Caco-2 (cell line): ENCODE measurements around the gene PCK2. TPM values are rescaled to one million over a fixed set of nuclear protein-coding genes. Genes with fewer than 3 reads are reported as not detected.

Experiments
- BruUV-seq: library from RNA; stranded (reverse); fragments of 400-500 nt; replicated peaks from 2 replicates; lab custom pipeline; 2021; lab: Mats Ljungman, UMichigan
- CTCF ChIA-PET: fragments of 300-600 bp; sonication (Branson Sonifier 250); formaldehyde crosslinking; loops from one replicate; lab custom pipeline; 2022; ENCODE audit warnings: antibody characterized with exemption; lab: Charles Lee
- POLR2A ChIA-PET: fragments of 300-600 bp; sonication (Branson Sonifier 250); formaldehyde crosslinking; loops from one replicate; lab custom pipeline; 2022; ENCODE audit warnings: antibody characterized with exemption; lab: Charles Lee
- DNase-seq, 2 experiments: peaks; one replicate each; pipeline versions ENCODE4 v3.0.0 to v3.0.0-alpha.2; 2020 to 2022
- H3K27me3 ChIP-seq: replicated peaks from 2 replicates; pipeline ENCODE4 v1.6.0; 2011; ENCODE audit warnings: low read length; ENCODE audit not compliant: control insufficient read depth, insufficient read depth
- H3K36me3 ChIP-seq: 2 replicates; pipeline ENCODE4 v1.5.1; 2011; ENCODE audit warnings: low read length; ENCODE audit not compliant: control insufficient read depth, insufficient read depth
- H3K4me1 ChIP-seq: fragments of 250-450 bp; sonication (Bioruptor Pico); 2 replicates; pipeline ENCODE4 v1.5.1; 2020; ENCODE audit warnings: mild to moderate bottlenecking
- H3K4me3 ChIP-seq: 2 replicates; pipeline ENCODE4 v1.5.1; 2011; ENCODE audit warnings: low read depth, mild to moderate bottlenecking, control low read depth, low read length
- H3K9me3 ChIP-seq: fragments of 250-450 bp; sonication (Bioruptor Pico); 2 replicates; pipeline ENCODE4 v1.5.1; 2020; ENCODE audit warnings: mild to moderate bottlenecking, moderate library complexity
- H3K27ac Mint-ChIP-seq: one replicate; pipeline ENCODE4 v1.8.0; 2022; ENCODE audit warnings: mixed read lengths; ENCODE audit not compliant: unreplicated experiment
- H3K27me3 Mint-ChIP-seq: one replicate; pipeline ENCODE4 v1.8.0; 2022; ENCODE audit warnings: mixed read lengths; ENCODE audit not compliant: insufficient read depth, unreplicated experiment
- H3K36me3 Mint-ChIP-seq: one replicate; pipeline ENCODE4 v1.8.0; 2022; ENCODE audit warnings: mild to moderate bottlenecking, mixed read lengths; ENCODE audit not compliant: insufficient read depth, unreplicated experiment
- H3K4me1 Mint-ChIP-seq: one replicate; pipeline ENCODE4 v1.8.0; 2022; ENCODE audit warnings: low read depth, mixed read lengths; ENCODE audit not compliant: unreplicated experiment
- H3K4me3 Mint-ChIP-seq: one replicate; pipeline ENCODE4 v1.8.0; 2022; ENCODE audit warnings: mild to moderate bottlenecking, moderate library complexity, mixed read lengths; ENCODE audit not compliant: unreplicated experiment
- H3K9me3 Mint-ChIP-seq: one replicate; pipeline ENCODE4 v1.8.0; 2022; ENCODE audit warnings: mixed read lengths; ENCODE audit not compliant: unreplicated experiment
- intact Hi-C: fragments of 100-400 bp; cut with micrococcal nuclease; formaldehyde crosslinking; loops from one replicate; pipeline ENCODE4 v1.10.0; 2022; ENCODE audit not compliant: unreplicated experiment
- total RNA-seq: library from RNA; stranded (reverse); gene quantifications from 2 replicates; pipeline ENCODE4 v1.2.3, GENCODE V29; 2022
- TF ChIP-seq, protein P1 (sequence below), 2 experiments: fragments of 200-600 bp in 1 of 2; IDR thresholded peaks; 1 replicate in 1 of 2; 2 replicates in 1 of 2; pipeline versions ENCODE4 v1.5.1 to v1.8.0; 2011 to 2022; ENCODE audit warnings: antibody characterized with exemption in 1 of 2, control low read depth in 1 of 2, inconsistent platforms in 1 of 2, low read depth in 1 of 2, low read length in 1 of 2, mild to moderate bottlenecking in 1 of 2, moderate library complexity in 1 of 2; ENCODE audit not compliant: insufficient read depth in 1 of 2, severe bottlenecking in 1 of 2, unreplicated experiment in 1 of 2

The PCK2 gene
- total RNA-seq, 1 experiment from 2014 or later, result 146 TPM

DNA sequence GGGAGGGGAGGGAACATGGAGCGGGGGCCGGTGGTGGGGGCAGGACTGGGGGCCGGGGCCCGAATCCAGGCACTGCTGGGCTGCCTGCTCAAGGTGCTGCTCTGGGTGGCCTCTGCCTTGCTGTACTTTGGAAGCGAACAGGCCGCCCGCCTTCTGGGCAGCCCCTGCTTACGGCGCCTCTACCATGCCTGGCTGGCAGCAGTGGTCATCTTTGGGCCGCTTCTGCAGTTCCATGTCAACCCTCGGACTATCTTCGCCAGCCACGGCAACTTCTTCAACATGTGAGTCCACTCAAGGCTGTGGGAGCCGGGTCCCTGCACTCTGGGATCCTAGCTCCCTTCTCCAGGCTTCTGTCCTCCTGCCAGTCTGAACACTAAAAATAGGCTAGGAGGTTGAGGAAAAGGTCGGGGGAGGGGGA lies 37.4 kb downstream of the PCK2 start:
- Histone ChIP-seq H3K4me3 (no peak overlapping the region), H3K27me3 (no peaks in the 10 kb centered on the region), H3K4me1 (no peaks in the 10 kb centered on the region; the same call in 1 of the 2 replicates), H3K9me3 (no peaks in the 10 kb centered on the region), H3K36me3 (no peaks in the 10 kb centered on the region)
- intact Hi-C loops, result no loop called here
- no TSS peak for BruUV-seq
- POLR2A ChIA-PET, result no interaction called here
- CTCF ChIA-PET, result interaction anchor here (0.6 kb wide), 1 partner anchor 10 kb away, joined by 3 read pairs; the partner anchor contains the start of gene EMC9
- no peak overlapping the region for H3K27ac Mint-ChIP-seq
- H3K4me1 Mint-ChIP-seq, result peaks cover 8% of the 10 kb centered on the region
- H3K27me3 Mint-ChIP-seq, result no peaks in the 10 kb centered on the region
- no peak for DNase-seq
- no peak overlapping the region for H3K4me3 Mint-ChIP-seq
- H3K36me3 Mint-ChIP-seq, result no peaks in the 10 kb centered on the region
- TF ChIP-seq, protein P1, sequence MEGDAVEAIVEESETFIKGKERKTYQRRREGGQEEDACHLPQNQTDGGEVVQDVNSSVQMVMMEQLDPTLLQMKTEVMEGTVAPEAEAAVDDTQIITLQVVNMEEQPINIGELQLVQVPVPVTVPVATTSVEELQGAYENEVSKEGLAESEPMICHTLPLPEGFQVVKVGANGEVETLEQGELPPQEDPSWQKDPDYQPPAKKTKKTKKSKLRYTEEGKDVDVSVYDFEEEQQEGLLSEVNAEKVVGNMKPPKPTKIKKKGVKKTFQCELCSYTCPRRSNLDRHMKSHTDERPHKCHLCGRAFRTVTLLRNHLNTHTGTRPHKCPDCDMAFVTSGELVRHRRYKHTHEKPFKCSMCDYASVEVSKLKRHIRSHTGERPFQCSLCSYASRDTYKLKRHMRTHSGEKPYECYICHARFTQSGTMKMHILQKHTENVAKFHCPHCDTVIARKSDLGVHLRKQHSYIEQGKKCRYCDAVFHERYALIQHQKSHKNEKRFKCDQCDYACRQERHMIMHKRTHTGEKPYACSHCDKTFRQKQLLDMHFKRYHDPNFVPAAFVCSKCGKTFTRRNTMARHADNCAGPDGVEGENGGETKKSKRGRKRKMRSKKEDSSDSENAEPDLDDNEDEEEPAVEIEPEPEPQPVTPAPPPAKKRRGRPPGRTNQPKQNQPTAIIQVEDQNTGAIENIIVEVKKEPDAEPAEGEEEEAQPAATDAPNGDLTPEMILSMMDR (IDR thresholded peaks at IDR 0.05; ENCODE audit: insufficient read depth in 1 of 2, low read depth in 1 of 2, low read length in 1 of 2, severe bottlenecking in 1 of 2, unreplicated experiment in 1 of 2), result no peak
- no peaks in the 10 kb centered on the region for H3K9me3 Mint-ChIP-seq

- Histone ChIP-seq H3K9me3 (no peaks in the 10 kb centered on the region), H3K36me3 (no peaks in the 10 kb centered on the region; the same call in 1 of the 2 replicates), H3K27me3 (no peaks in the 10 kb centered on the region), H3K4me1 (no peaks in the 10 kb centered on the region; the same call in 1 of the 2 replicates), H3K4me3 (no peak overlapping the region)
- no peaks in the 10 kb centered on the region for H3K36me3 Mint-ChIP-seq
- no peaks in the 10 kb centered on the region for H3K9me3 Mint-ChIP-seq
- no peak for DNase-seq
- POLR2A ChIA-PET, result no interaction called here
- TF ChIP-seq, protein P1 (IDR thresholded peaks at IDR 0.05; ENCODE audit: insufficient read depth in 1 of 2, low read depth in 1 of 2, low read length in 1 of 2, severe bottlenecking in 1 of 2, unreplicated experiment in 1 of 2), result no peak
- peaks cover 14% of the 10 kb centered on the region for H3K4me1 Mint-ChIP-seq
- intact Hi-C loops, result no loop called here
- no peaks in the 10 kb centered on the region for H3K27me3 Mint-ChIP-seq
- H3K27ac Mint-ChIP-seq, result peak overlapping the region; percentile 34
- no peak overlapping the region for H3K4me3 Mint-ChIP-seq
- CTCF ChIA-PET, result no interaction called here
- no TSS peak for BruUV-seq
These were observed 38.1 kb downstream of the PCK2 start for GRCh38 chr14:24132061-24132685.

GRCh38 chr14:24132976-24133375 lies 38.9 kb downstream of the PCK2 start:
- no peaks in the 10 kb centered on the region for H3K9me3 ChIP-seq
- peak overlapping the region; percentile 34 for H3K27ac Mint-ChIP-seq
- intact Hi-C loops, result no loop called here
- no peak overlapping the region for H3K4me3 ChIP-seq
- H3K4me3 Mint-ChIP-seq, result no peak overlapping the region
- H3K27me3 Mint-ChIP-seq, result no peaks in the 10 kb centered on the region
- H3K36me3 ChIP-seq, result no peaks in the 10 kb centered on the region; the same call in 1 of the 2 replicates
- DNase-seq, result no peak
- POLR2A ChIA-PET, result interaction anchor here (0.6 kb wide), 1 partner anchor 9 kb away, joined by 3 read pairs; the partner anchor contains the start of gene EMC9
- H3K36me3 Mint-ChIP-seq, result no peaks in the 10 kb centered on the region
- TF ChIP-seq, protein P1 (IDR thresholded peaks at IDR 0.05; ENCODE audit: insufficient read depth in 1 of 2, low read depth in 1 of 2, low read length in 1 of 2, severe bottlenecking in 1 of 2, unreplicated experiment in 1 of 2), result no peak
- peaks cover 18% of the 10 kb centered on the region for H3K4me1 Mint-ChIP-seq
- H3K27me3 ChIP-seq, result no peaks in the 10 kb centered on the region
- H3K4me1 ChIP-seq, result no peaks in the 10 kb centered on the region; the same call in 1 of the 2 replicates
- CTCF ChIA-PET, result interaction anchor here (1.2 kb wide), 1 partner anchor 28 kb away, joined by 3 read pairs; the partner anchor contains the start of gene IRF9
- no peaks in the 10 kb centered on the region for H3K9me3 Mint-ChIP-seq
- no TSS peak for BruUV-seq
